Epithelial cell of esophagus (primary cell): ENCODE data around the gene MUC5B.

Experiments
- DNase-seq: peaks from one replicate; pipeline ENCODE4 v3.0.0; 2010; ENCODE audit warnings: low read depth
- H3K4me3 ChIP-seq: 2 replicates; pipeline ENCODE4 v1.5.1; 2011; ENCODE audit warnings: mild to moderate bottlenecking, low read length, control low read depth
- CTCF ChIP-seq: IDR thresholded peaks from 2 replicates; pipeline ENCODE4 v1.5.1; 2011; ENCODE audit warnings: low read depth, mild to moderate bottlenecking, low read length, control low read depth, inconsistent platforms; ENCODE audit not compliant: insufficient read depth; ENCODE audit errors: missing control alignments

MUC5B gene

GRCh38 chr11:1256257-1257045, 33.6 kb downstream of the MUC5B start:
- TF ChIP-seq CTCF: no peak
- no peak for DNase-seq
- H3K4me3 ChIP-seq: no peak overlapping the region

GRCh38 chr11:1257366-1257765, 34.5 kb downstream of the MUC5B start:
- H3K4me3 ChIP-seq: no peak overlapping the region
- no peak for TF ChIP-seq CTCF
- no peak for DNase-seq

GRCh38 chr11:1257916-1258315, 35.0 kb downstream of the MUC5B start:
- DNase-seq: no peak
- H3K4me3 ChIP-seq: no peak overlapping the region
- TF ChIP-seq CTCF: no peak

GRCh38 chr11:1258401-1259075, 35.7 kb downstream of the MUC5B start:
- no peak for TF ChIP-seq CTCF
- DNase-seq: no peak
- no peak overlapping the region for H3K4me3 ChIP-seq

GRCh38 chr11:1259076-1259461, 36.2 kb downstream of the MUC5B start:
- DNase-seq: no peak
- H3K4me3 ChIP-seq: no peak overlapping the region

GRCh38 chr11:1259561-1259960, 36.7 kb downstream of the MUC5B start:
- no peak for TF ChIP-seq CTCF
- H3K4me3 ChIP-seq: no peak overlapping the region
- DNase-seq: no peak

More at GRCh38 chr11:1259076-1259461, 36.2 kb downstream of the MUC5B start:
- no peak for TF ChIP-seq CTCF
